Gastrocnemius medialis (tissue), 4 donors: ENCODE data around the gene FAM107B. TPM values are rescaled to one million over a fixed set of nuclear protein-coding genes. Genes with fewer than 3 reads are reported as not detected.

Experiments used
- ATAC-seq, 2 donors: fragments of 150-250 bp; one replicate each; pipeline ENCODE4 v1.9.1; 2016
- DNase-seq, 2 donors: peaks; one replicate each; pipeline ENCODE4 v3.0.0-alpha.2; 2019
- H3K27ac ChIP-seq, 4 donors: fragments of 200-600 bp; sonication (generic); 1 replicate in 1 of 4; 2 replicates in 3 of 4; pipeline ENCODE4 v1.5.1; 2016 to 2018; ENCODE audit warnings: mild to moderate bottlenecking in 2 of 4, moderate library complexity in 1 of 4
- H3K27me3 ChIP-seq, 3 donors: fragments of 200-600 bp; sonication (generic) in 2 of 3; 1 replicate in 1 of 3; 2 replicates in 2 of 3; pipeline versions ENCODE4 v1.5.1 to v1.6.0; 2016 to 2019; ENCODE audit warnings: mild to moderate bottlenecking in 1 of 3, moderate library complexity in 1 of 3
- H3K36me3 ChIP-seq, 2 donors: fragments of 200-600 bp; sonication (generic) in 1 of 2; one replicate each; pipeline ENCODE4 v1.5.1; 2017 to 2018
- H3K4me1 ChIP-seq, 2 donors: fragments of 200-600 bp; sonication (generic) in 1 of 2; one replicate each; pipeline ENCODE4 v1.5.1; 2016 to 2017; ENCODE audit warnings: mild to moderate bottlenecking in 2 of 2
- H3K4me3 ChIP-seq, 4 donors: fragments of 200-600 bp; sonication (generic) in 3 of 4; 1 replicate in 1 of 4; 2 replicates in 3 of 4; pipeline ENCODE4 v1.5.1; 2016 to 2019; ENCODE audit warnings: mild to moderate bottlenecking in 2 of 4
- H3K9me3 ChIP-seq, 3 donors: fragments of 200-600 bp; sonication (generic) in 2 of 3; 1 replicate in 1 of 3; 2 replicates in 2 of 3; pipeline ENCODE4 v1.5.1; 2016 to 2019
- POLR2A ChIP-seq, 2 donors: fragments of 450-650 bp; IDR thresholded peaks; one replicate each; pipeline ENCODE4 v1.6.1; 2017; ENCODE audit warnings: antibody characterized with exemption in 2 of 2, mild to moderate bottlenecking in 2 of 2, moderate library complexity in 2 of 2
- in situ Hi-C, 4 donors: fragments of 200-750 bp; cut with MboI; loops; one replicate each; pipeline versions ENCODE4 v1.15.0 to v1.8.0; 2017; ENCODE audit warnings: low sequenced_read_pairs in 4 of 4
- intact Hi-C: fragments of 100-400 bp; cut with DNase I; formaldehyde crosslinking; loops from one replicate; pipeline ENCODE4 v1.15.1; 2023; ENCODE audit warnings: low total_unique reads
- total RNA-seq, 4 donors: library from RNA; depleted of rRNA; stranded (reverse); fragments of >200 nt; gene quantifications; one replicate each; pipeline versions ENCODE4 v1.1.0 to v1.2.3, GENCODE V29; 2016
- TF ChIP-seq, protein P1 (sequence below), 5 experiments: fragments of 450-650 bp in 3 of 5; fragments of 200-600 bp in 2 of 5; sonication (generic) in 2 of 5; IDR thresholded peaks in 4 of 5; conservative IDR thresholded peaks in 1 of 5; 1 replicate in 4 of 5; 2 replicates in 1 of 5; pipeline ENCODE4 v1.5.1; 2016 to 2019; ENCODE audit warnings: antibody characterized with exemption in 5 of 5, mild to moderate bottlenecking in 3 of 5, moderate library complexity in 3 of 5

The FAM107B gene
- total RNA-seq, 4 donors from 2014 or later, result 1.5 to 3.7 (median 2.6) TPM

GRCh38 chr10:14748441-14748840, 26.3 kb downstream of the FAM107B start:
- in situ Hi-C loops (no loop called here), intact Hi-C loops (no loop called here)
- Histone ChIP-seq H3K27me3 (no peaks in the 10 kb centered on the region), H3K27ac (peak overlapping the region in 2 of 4 donors; percentile 30 to 54), H3K9me3 (no peaks in the 10 kb centered on the region), H3K36me3 (no peaks in the 10 kb centered on the region), H3K4me3 (no peak overlapping the region), H3K4me1 (peaks cover 4 to 17% of the 10 kb centered on the region in 2 donors)
- DNase-seq (peak in 1 of 2 donors; percentile 48), ATAC-seq (peak in 1 of 2 donors; percentile 24)
- TF ChIP-seq, protein P1, sequence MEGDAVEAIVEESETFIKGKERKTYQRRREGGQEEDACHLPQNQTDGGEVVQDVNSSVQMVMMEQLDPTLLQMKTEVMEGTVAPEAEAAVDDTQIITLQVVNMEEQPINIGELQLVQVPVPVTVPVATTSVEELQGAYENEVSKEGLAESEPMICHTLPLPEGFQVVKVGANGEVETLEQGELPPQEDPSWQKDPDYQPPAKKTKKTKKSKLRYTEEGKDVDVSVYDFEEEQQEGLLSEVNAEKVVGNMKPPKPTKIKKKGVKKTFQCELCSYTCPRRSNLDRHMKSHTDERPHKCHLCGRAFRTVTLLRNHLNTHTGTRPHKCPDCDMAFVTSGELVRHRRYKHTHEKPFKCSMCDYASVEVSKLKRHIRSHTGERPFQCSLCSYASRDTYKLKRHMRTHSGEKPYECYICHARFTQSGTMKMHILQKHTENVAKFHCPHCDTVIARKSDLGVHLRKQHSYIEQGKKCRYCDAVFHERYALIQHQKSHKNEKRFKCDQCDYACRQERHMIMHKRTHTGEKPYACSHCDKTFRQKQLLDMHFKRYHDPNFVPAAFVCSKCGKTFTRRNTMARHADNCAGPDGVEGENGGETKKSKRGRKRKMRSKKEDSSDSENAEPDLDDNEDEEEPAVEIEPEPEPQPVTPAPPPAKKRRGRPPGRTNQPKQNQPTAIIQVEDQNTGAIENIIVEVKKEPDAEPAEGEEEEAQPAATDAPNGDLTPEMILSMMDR (IDR thresholded peaks at IDR 0.05 in 4 of 5, conservative IDR thresholded peaks at IDR 0.05 in 1 of 5), result no peak
- TF ChIP-seq POLR2A (IDR thresholded peaks at IDR 0.05), result no peak

- Histone ChIP-seq H3K36me3 (no peaks in the 10 kb centered on the region), H3K4me3 (no peak overlapping the region), H3K27me3 (no peaks in the 10 kb centered on the region), H3K4me1 (no peaks in the 10 kb centered on the region), H3K27ac (no peak overlapping the region), H3K9me3 (no peaks in the 10 kb centered on the region)
- DNase-seq (no peak), ATAC-seq (no peak)
- intact Hi-C loops (no loop called here), in situ Hi-C loops (no loop called here)
- TF ChIP-seq, protein P1 (IDR thresholded peaks at IDR 0.05 in 4 of 5, conservative IDR thresholded peaks at IDR 0.05 in 1 of 5), result no peak
- TF ChIP-seq POLR2A (IDR thresholded peaks at IDR 0.05), result no peak
These were observed 31.9 kb downstream of the FAM107B start for GRCh38 chr10:14742815-14743214.

GRCh38 chr10:14742382-14742781, 32.3 kb downstream of the FAM107B start:
- no peak overlapping the region for H3K27ac ChIP-seq
- H3K27me3 ChIP-seq, result no peaks in the 10 kb centered on the region
- H3K4me1 ChIP-seq, result no peaks in the 10 kb centered on the region
- H3K9me3 ChIP-seq, result no peaks in the 10 kb centered on the region
- no peak overlapping the region for H3K4me3 ChIP-seq
- in situ Hi-C loops, result no loop called here
- no peak for TF ChIP-seq POLR2A (IDR thresholded peaks at IDR 0.05)
- TF ChIP-seq, protein P1 (IDR thresholded peaks at IDR 0.05 in 4 of 5, conservative IDR thresholded peaks at IDR 0.05 in 1 of 5), result no peak
- no peaks in the 10 kb centered on the region for H3K36me3 ChIP-seq
- DNase-seq, result no peak
- ATAC-seq, result no peak
- intact Hi-C loops, result no loop called here

GRCh38 chr10:14740684-14741247, 33.9 kb downstream of the FAM107B start:
- in situ Hi-C loops, result no loop called here
- Histone ChIP-seq H3K4me1 (no peaks in the 10 kb centered on the region), H3K36me3 (no peaks in the 10 kb centered on the region), H3K9me3 (no peaks in the 10 kb centered on the region), H3K27me3 (no peaks in the 10 kb centered on the region), H3K4me3 (no peak overlapping the region), H3K27ac (peak overlapping the region in 3 of 4 donors; percentile 8 to 58 (median 29))
- intact Hi-C loops, result no loop called here
- ATAC-seq (no peak), DNase-seq (no peak)
- no peak for TF ChIP-seq POLR2A (IDR thresholded peaks at IDR 0.05)
- TF ChIP-seq, protein P1 (IDR thresholded peaks at IDR 0.05 in 4 of 5, conservative IDR thresholded peaks at IDR 0.05 in 1 of 5), result no peak
